GM19238 (cell line): Measurements from ENCODE around the gene ACOT13.
A peak's percentile ranks its signal among the peaks of the same experiment; 100 is the strongest.
"Not testable (repeated sequence)": the region's sequence is repeated elsewhere in the genome, so short reads cannot be mapped to it uniquely, and the experiment has no call there.

Experiments
- DNase-seq: peaks from one replicate; pipeline ENCODE4 v3.0.0; 2011; ENCODE audit warnings: low spot score; ENCODE audit not compliant: insufficient read length

ACOT13 gene

GRCh38 chr6:24721461-24722215, 54.8 kb downstream of the ACOT13 start:
- peak; percentile 42 for DNase-seq

GRCh38 chr6:24723270-24723669, 56.4 kb downstream of the ACOT13 start:
- no peak for DNase-seq

- DNase-seq, result not testable (repeated sequence)
Measured at GRCh38 chr6:24730653-24731052, 63.8 kb downstream of the ACOT13 start.

GRCh38 chr6:24731456-24732134, 64.7 kb downstream of the ACOT13 start:
- not testable (repeated sequence) for DNase-seq

DNA sequence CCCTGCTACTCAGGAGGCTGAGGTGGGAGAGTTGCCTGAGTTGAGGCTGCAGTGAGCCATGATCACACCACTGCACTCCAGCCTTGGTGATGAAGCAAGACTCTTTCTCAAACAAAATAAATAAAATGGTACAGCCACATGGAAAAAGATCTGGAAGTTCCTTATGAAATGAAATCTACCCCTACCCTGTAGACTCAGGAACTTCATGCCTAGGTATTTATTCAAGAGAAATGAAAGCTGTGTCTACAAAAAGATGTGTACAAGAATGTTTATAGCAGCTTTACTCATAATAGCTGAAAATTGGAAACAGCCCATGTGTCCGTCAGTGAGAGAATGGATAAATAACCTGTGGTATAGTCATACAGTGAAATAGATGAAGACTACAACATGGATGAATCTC, 67.3 kb downstream of the ACOT13 start:
- DNase-seq, result no peak

DNA sequence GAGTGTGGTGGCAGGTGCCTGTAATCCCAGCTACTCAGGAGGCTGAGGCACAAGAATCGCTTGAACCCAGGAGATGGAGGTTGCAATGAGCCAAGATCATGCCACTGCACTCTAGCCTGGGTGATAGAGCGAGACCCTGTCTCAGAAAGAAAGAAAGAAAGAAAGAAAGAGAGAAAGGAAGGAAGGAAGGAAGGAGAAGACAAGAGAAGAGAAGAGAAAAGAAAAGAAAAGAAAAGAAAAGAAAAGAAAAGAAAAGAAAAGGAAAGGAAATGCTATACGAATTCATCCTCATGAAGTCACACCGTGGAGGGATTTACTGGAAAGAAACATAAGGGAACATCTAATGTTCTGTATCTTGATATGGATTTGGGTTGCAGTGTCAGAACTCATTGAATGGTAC, 67.8 kb downstream of the ACOT13 start:
- not testable (repeated sequence) for DNase-seq

DNA sequence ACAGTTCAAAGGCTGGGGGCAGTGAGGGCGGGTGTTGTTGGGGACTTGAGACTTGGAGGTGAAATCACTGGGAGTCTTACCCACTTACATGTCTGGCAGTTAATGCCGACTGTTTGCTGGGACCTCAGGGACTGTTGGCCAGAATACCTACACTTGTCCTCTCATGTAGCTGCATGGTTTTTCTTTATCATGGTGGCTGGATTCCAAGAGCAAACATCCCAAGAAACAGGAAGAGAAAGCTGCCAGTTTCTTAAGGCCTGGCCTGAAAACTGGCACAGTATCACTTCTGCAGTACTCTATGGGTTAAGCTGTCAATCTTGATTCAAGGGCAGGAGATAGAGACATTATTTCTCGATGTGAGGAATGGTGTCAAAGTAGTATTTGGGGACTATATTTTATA, 71.9 kb downstream of the ACOT13 start:
- DNase-seq, result no peak

GRCh38 chr6:24740861-24741260, 74.0 kb downstream of the ACOT13 start:
- no peak for DNase-seq

- no peak for DNase-seq
Measured at GRCh38 chr6:24742216-24742738, 75.4 kb downstream of the ACOT13 start.

DNA sequence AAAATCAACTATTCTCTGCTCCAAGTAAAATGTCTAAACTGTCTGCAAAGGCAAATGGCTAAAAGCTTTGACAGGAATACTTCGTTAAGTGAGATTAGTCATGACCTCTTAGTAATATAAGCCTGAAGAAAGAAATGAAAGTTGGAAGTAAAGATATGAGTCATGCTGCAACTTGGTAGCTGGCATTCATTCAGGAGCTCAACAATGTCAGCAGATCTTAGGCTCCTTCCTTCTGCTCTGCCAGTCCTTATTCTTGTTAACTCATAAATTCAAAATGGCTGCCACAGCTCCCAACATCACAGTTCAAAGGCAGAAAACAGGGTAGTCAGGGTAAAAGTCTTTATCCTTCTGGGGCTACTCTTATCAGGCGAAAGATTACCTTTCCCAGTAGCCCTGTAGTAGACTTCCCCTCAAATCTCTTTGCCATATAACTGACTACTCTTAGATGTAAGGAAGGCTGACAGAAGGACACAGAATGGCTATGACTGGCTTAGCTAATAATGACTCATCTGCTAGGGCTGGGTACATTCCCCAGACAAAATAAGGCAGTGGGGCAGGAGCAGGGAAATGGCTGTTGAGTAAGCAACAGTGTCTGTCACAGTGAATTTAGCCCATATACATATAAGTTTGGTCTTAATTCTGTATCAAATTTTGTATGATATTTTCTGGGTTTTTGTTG, 76.5 kb downstream of the ACOT13 start:
- DNase-seq, result peak; percentile 32

GRCh38 chr6:24743944-24744335, 77.1 kb downstream of the ACOT13 start:
- no peak for DNase-seq

DNA sequence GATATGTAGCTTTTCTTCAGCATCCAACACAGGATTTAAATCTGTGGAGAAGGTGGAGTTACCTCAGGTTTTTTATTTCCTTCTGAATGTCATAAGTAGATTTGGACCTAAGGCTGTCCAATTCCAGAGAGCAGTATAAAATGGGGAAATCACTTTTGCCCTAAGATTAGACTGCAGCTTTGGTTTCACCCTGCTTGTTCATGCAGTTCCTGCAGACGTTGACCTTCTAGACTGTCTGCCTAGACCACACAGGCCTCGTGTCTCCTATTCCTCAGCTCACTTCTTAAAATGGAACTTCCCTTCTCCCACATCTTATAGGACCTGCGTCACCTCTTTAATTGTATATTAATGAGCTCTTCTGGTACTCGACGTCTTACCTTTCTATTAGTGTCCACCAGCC, 78.0 kb downstream of the ACOT13 start:
- DNase-seq, result no peak

DNA sequence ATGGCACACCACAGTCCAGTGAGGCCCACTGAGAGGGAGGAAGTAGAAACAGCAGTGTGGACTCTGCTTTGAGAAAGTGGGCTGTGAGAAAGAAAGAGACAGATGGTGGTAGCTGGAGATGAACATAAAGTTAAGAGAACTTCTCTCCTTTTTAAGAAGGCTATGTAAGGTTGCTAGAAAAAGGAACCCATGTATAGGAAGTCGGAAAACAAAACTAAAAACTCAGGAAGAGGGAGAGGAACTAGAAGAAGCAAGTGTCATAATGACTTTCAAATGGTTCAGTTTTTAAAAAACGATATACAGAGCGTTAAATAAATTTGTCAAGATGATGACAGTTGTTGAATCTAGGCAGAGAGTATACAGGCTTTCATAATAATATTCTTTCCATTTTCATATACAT, 82.4 kb downstream of the ACOT13 start:
- no peak for DNase-seq

- not testable (repeated sequence) for DNase-seq
Measured at GRCh38 chr6:24750878-24751277, 84.0 kb downstream of the ACOT13 start.

GRCh38 chr6:24752503-24752902, 85.6 kb downstream of the ACOT13 start:
- DNase-seq, result no peak

DNA sequence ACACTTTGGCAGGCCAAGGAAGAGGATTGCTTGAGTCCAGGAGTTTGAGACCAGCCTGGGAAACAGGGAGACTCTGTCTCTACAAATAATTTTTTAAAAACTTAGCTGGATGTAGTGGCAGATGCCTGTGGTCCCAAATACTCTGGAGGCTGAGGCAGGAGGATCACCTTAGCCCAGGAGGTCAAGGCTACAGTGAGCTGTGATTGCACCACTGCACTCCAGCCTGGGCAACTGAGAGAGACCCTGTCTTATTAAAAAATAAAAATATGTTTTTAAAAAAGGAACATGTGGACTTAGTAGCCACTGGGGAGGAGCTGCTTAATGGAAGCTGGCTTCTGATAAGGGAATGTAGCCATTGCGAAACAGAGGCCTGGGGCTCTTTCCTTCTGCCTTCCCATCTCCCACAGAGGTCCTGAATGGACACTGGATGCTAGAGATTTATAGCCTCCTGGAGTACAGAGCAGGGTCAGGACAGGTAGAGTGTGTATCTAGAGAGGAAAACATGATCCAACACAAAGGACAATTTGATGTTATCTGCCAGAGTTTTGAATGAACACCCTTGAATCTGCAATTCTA, 86.1 kb downstream of the ACOT13 start:
- no peak for DNase-seq

GRCh38 chr6:24753545-24753944, 86.7 kb downstream of the ACOT13 start:
- no peak for DNase-seq

GRCh38 chr6:24754378-24754777, 87.5 kb downstream of the ACOT13 start:
- not testable (repeated sequence) for DNase-seq
